ENCODE data around the gene THAP3. TPM values are rescaled to one million over a fixed set of nuclear protein-coding genes. Genes with fewer than 3 reads are reported as not detected.

The THAP3 gene
- total and polyA plus RNA-seq, 2 of the 8 experiments (the other 6 are each of a cell fraction or from before 2014, with no cell fraction given), result 8.2 to 15.3 TPM

DNA sequence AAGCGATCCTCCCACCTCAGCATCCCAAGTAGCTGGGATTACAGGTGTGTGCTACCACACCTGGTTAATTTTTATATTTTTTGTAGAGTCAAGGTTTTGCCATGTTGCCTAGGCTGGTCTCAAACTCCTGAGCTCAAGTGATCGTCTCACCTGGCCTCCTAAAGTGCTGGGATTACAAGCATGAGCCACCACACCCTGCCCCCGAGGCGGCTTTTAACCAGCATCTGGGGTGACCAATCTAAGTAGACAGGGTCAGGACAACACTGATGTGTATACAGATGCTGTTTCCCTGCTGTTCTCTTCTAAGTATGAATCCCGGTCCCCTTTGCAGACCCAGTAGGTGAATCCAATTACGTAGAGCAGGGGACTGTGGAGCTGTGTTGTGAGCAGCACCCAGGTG, 23.9 kb downstream of the THAP3 start:
- Histone ChIP-seq H3K56ac (replicated peaks; ENCODE audit: insufficient read length, low read depth, low read length) (no peak overlapping the region), H4K20me1 (replicated peaks in 1 of 2; ENCODE audit: control insufficient read depth in 1 of 2, insufficient read depth in 2 of 2, low read length in 2 of 2) (peaks cover 7 to 8% of the 10 kb centered on the region in 2 experiments), H4K8ac (ENCODE audit: extremely low read depth, insufficient read depth, low read length) (no peak overlapping the region), H2AFZ (ENCODE audit: low read length) (no peak overlapping the region), H4K5ac (ENCODE audit: insufficient read length, low read depth, low read length) (no peak overlapping the region), H3K18ac (ENCODE audit: extremely low read depth, low read length) (no peak overlapping the region), H3K14ac (ENCODE audit: insufficient read length) (no peak overlapping the region), H3K23me2 (ENCODE audit: low read depth, low read length) (no peaks in the 10 kb centered on the region), H2BK5ac (ENCODE audit: low read depth, low read length) (no peak overlapping the region), H3K4me3 (ENCODE audit: extremely low read depth in 1 of 4, insufficient read depth in 2 of 4, low read depth in 3 of 4, low read length in 4 of 4) (no peak overlapping the region), H3K27ac (ENCODE audit: low read depth, low read length) (no peak overlapping the region), H3K36me3 (ENCODE audit: control insufficient read depth in 2 of 4, insufficient read depth in 4 of 4, low read length in 3 of 4) (peaks cover 19 to 54% (median 34%) of the 10 kb centered on the region in 4 experiments), H3K4me1 (replicated peaks in 1 of 4; ENCODE audit: control insufficient read depth in 3 of 4, insufficient read depth in 4 of 4, low read length in 3 of 4) (no peaks in the 10 kb centered on the region; a peak in 2 of 7 replicates), H3K9me3 (ENCODE audit: insufficient read depth in 2 of 2, low read depth in 1 of 2, low read length in 1 of 2) (no peaks in the 10 kb centered on the region), H3K9ac (replicated peaks in 1 of 4; ENCODE audit: extremely low read depth in 1 of 4, low read depth in 3 of 4, low read length in 3 of 4) (no peak overlapping the region), H2BK120ac (replicated peaks; ENCODE audit: low read depth, low read length) (no peak overlapping the region), H3K23ac (ENCODE audit: insufficient read length) (no peak overlapping the region), H2BK15ac (ENCODE audit: low read length) (no peak overlapping the region), H3K79me1 (ENCODE audit: low read depth, low read length) (no peaks in the 10 kb centered on the region), H3K27me3 (replicated peaks in 1 of 4; ENCODE audit: control insufficient read depth in 3 of 4, extremely low read depth in 1 of 4, insufficient read depth in 3 of 4, low read length in 3 of 4) (no peaks in the 10 kb centered on the region), H2AK5ac (ENCODE audit: low read depth, low read length) (no peak overlapping the region), H4K91ac (replicated peaks; ENCODE audit: insufficient read length, low read length) (no peak overlapping the region), H2BK20ac (ENCODE audit: low read length) (no peak overlapping the region), H3K4me2 (ENCODE audit: insufficient read depth in 1 of 2, low read depth in 2 of 2, low read length in 2 of 2) (no peak overlapping the region), H3K79me2 (ENCODE audit: control insufficient read depth in 1 of 2, insufficient read depth in 2 of 2, low read length in 2 of 2) (no peaks in the 10 kb centered on the region), H2BK12ac (ENCODE audit: low read depth, low read length) (no peak overlapping the region), H3K4ac (replicated peaks; ENCODE audit: insufficient read length, low read depth, low read length) (no peak overlapping the region)
- no peak for TF ChIP-seq EGR1 (IDR thresholded peaks at IDR 0.05; ENCODE audit: borderline replicate concordance, low read depth, low read length)
- no peak for TF ChIP-seq CBX8 (IDR thresholded peaks at IDR 0.05; ENCODE audit: borderline replicate concordance, low read depth, low read length)
- no peak for TF ChIP-seq HDAC6 (IDR thresholded peaks at IDR 0.05; ENCODE audit: low read depth, low read length)
- ChIA-PET POLR2A (ENCODE audit: partially characterized antibody) (interaction anchor here (0.9 to 1.1 kb wide), 2 partner anchors 14 to 52 kb away, joined by 3 read pairs; no protein-coding TSS in a partner anchor), CTCF (ENCODE audit: partially characterized antibody) (interaction anchor here (0.6 to 5.4 kb wide), 4 partner anchors 12 to 451 kb away, joined by 3 to 48 read pairs (median 30); no protein-coding TSS in a partner anchor)
- DNase-seq (ENCODE audit: low read depth in 1 of 2, low spot score in 2 of 2), result no peak
- WGBS, 2 experiments (ENCODE audit: extremely low coverage in 1 of 2, insufficient coverage in 1 of 2, insufficient read length in 1 of 2, insufficient replicate concordance in 2 of 2, low coverage in 1 of 2, low lambda C conversion rate in 2 of 2, missing lambda C conversion rate in 1 of 2), result 92% methylated on average over 6 of the region's 6 CpGs; no CpG with 5 or more reads in 1 of the 2 experiments
- no peak for FAIRE-seq

Data from H1 (cell line).